H9 (cell line): ENCODE results near the gene RFESD. TPM values are rescaled to one million over a fixed set of nuclear protein-coding genes. Genes with fewer than 3 reads are reported as not detected.

Experiments used
- DNase-seq: peaks from one replicate; pipeline ENCODE4 v3.0.0-alpha.2; 2017
- H2AFZ ChIP-seq: one replicate; pipeline ENCODE4 v1.6.1; 2013; ENCODE audit warnings: mild to moderate bottlenecking, low read length, control low read depth, moderate library complexity
- H2AK5ac ChIP-seq: 2 replicates; pipeline ENCODE4 v1.6.1; 2013; ENCODE audit warnings: low read length, control low read depth, mixed read lengths; ENCODE audit not compliant: insufficient read length
- H2BK120ac ChIP-seq: one replicate; pipeline ENCODE4 v1.6.1; 2013; ENCODE audit warnings: low read depth, mild to moderate bottlenecking, low read length, control low read depth, inconsistent platforms; ENCODE audit not compliant: poor library complexity, severe bottlenecking
- H2BK12ac ChIP-seq: 2 replicates; pipeline ENCODE4 v1.6.1; 2013; ENCODE audit warnings: low read length, control low read depth, mixed read lengths, low read depth; ENCODE audit not compliant: insufficient read length
- H2BK15ac ChIP-seq: 2 replicates; pipeline ENCODE4 v1.6.1; 2013; ENCODE audit warnings: low read depth, low read length, control low read depth
- H2BK20ac ChIP-seq: one replicate; pipeline ENCODE4 v1.6.1; 2013; ENCODE audit warnings: low read depth, mild to moderate bottlenecking, low read length, control low read depth, inconsistent platforms; ENCODE audit not compliant: poor library complexity, severe bottlenecking
- H2BK5ac ChIP-seq: 2 replicates; pipeline ENCODE4 v1.6.1; 2013; ENCODE audit warnings: low read length, control low read depth, mixed read lengths; ENCODE audit not compliant: insufficient read length
- H3K14ac ChIP-seq: 2 replicates; pipeline ENCODE4 v1.6.1; 2013; ENCODE audit warnings: low read length, control low read depth; ENCODE audit not compliant: insufficient read depth
- H3K18ac ChIP-seq: 2 replicates; pipeline ENCODE4 v1.6.1; 2013; ENCODE audit warnings: low read depth, mild to moderate bottlenecking, mixed read lengths, low read length, control low read depth; ENCODE audit not compliant: insufficient read length
- H3K23ac ChIP-seq: 2 replicates; pipeline ENCODE4 v1.6.1; 2013; ENCODE audit warnings: low read length, control low read depth, mixed read lengths, low read depth; ENCODE audit not compliant: insufficient read length
- H3K23me2 ChIP-seq: 2 replicates; pipeline ENCODE4 v1.6.1; 2013; ENCODE audit warnings: low read depth, mild to moderate bottlenecking, mixed read lengths, low read length, control low read depth; ENCODE audit not compliant: insufficient read length, poor library complexity, severe bottlenecking
- H3K27ac ChIP-seq: 2 replicates; pipeline ENCODE4 v1.5.1; 2013; ENCODE audit warnings: low read length, control low read depth, mixed read lengths, low read depth; ENCODE audit not compliant: insufficient read length
- H3K27me3 ChIP-seq: 2 replicates; pipeline ENCODE4 v1.6.1; 2013; ENCODE audit warnings: low read length, control low read depth, inconsistent platforms; ENCODE audit not compliant: insufficient read depth
- H3K4ac ChIP-seq: 2 replicates; pipeline ENCODE4 v1.6.1; 2013; ENCODE audit warnings: low read depth, mild to moderate bottlenecking, control low read depth, inconsistent platforms, low read length, moderate library complexity
- H3K4me1 ChIP-seq: 2 replicates; pipeline ENCODE4 v1.6.1; 2013; ENCODE audit warnings: low read length, control low read depth, inconsistent platforms; ENCODE audit not compliant: insufficient read depth
- H3K4me2 ChIP-seq: 2 replicates; pipeline ENCODE4 v1.6.1; 2013; ENCODE audit warnings: low read length, control low read depth, mixed read lengths; ENCODE audit not compliant: insufficient read length, insufficient read depth
- H3K56ac ChIP-seq: 2 replicates; pipeline ENCODE4 v1.6.1; 2013; ENCODE audit warnings: low read depth, mild to moderate bottlenecking, mixed read lengths, low read length, control low read depth; ENCODE audit not compliant: insufficient read length
- H3K79me1 ChIP-seq: 2 replicates; pipeline ENCODE4 v1.6.1; 2013; ENCODE audit warnings: low read depth, mild to moderate bottlenecking, moderate library complexity, low read length, control low read depth, inconsistent platforms; ENCODE audit not compliant: insufficient read depth, poor library complexity, severe bottlenecking
- H3K79me2 ChIP-seq: 2 replicates; pipeline ENCODE4 v1.6.1; 2013; ENCODE audit warnings: low read length, control low read depth, inconsistent platforms; ENCODE audit not compliant: insufficient read depth
- H3K9ac ChIP-seq: 2 replicates; pipeline ENCODE4 v1.6.1; 2013; ENCODE audit warnings: low read length, control low read depth, mixed read lengths; ENCODE audit not compliant: insufficient read length; ENCODE audit errors: extremely low read depth
- H3K9me3 ChIP-seq: one replicate; pipeline ENCODE4 v1.6.1; 2013; ENCODE audit warnings: low read depth, low read length, inconsistent platforms; ENCODE audit not compliant: control insufficient read depth
- H3T11ph ChIP-seq: one replicate; pipeline ENCODE4 v1.6.1; 2013; ENCODE audit warnings: mild to moderate bottlenecking, low read length, control low read depth, inconsistent platforms
- H4K20me1 ChIP-seq: one replicate; pipeline ENCODE4 v1.6.1; 2013; ENCODE audit not compliant: control insufficient read depth, insufficient read length, insufficient read depth
- H4K5ac ChIP-seq: 2 replicates; pipeline ENCODE4 v1.6.1; 2013; ENCODE audit warnings: low read depth, mild to moderate bottlenecking, mixed read lengths, low read length, control low read depth; ENCODE audit not compliant: insufficient read length
- H4K8ac ChIP-seq: replicated peaks from 2 replicates; pipeline ENCODE4 v1.6.1; 2013; ENCODE audit warnings: low read length, control low read depth, mixed read lengths, low read depth; ENCODE audit not compliant: insufficient read length
- H4K91ac ChIP-seq: 2 replicates; pipeline ENCODE4 v1.6.1; 2013; ENCODE audit warnings: low read depth, mild to moderate bottlenecking, moderate library complexity, mixed read lengths, low read length, control low read depth; ENCODE audit not compliant: insufficient read length
- H3K27ac Mint-ChIP-seq, 3 experiments: 2 replicates in 2 of 3; 3 replicates in 1 of 3; pipeline ENCODE4 v1.8.0; 2020 to 2021; ENCODE audit warnings: mixed read lengths in 3 of 3, mild to moderate bottlenecking in 1 of 3, moderate library complexity in 1 of 3
- H3K27me3 Mint-ChIP-seq: 2 replicates; pipeline ENCODE4 v1.8.0; 2021; ENCODE audit warnings: low read depth, mild to moderate bottlenecking, moderate library complexity, mixed read lengths
- H3K36me3 Mint-ChIP-seq, 3 experiments: 2 replicates in 2 of 3; 3 replicates in 1 of 3; pipeline ENCODE4 v1.8.0; 2020 to 2021; ENCODE audit warnings: low read depth in 3 of 3, mixed read lengths in 3 of 3; ENCODE audit not compliant: insufficient read depth in 1 of 3
- H3K4me1 Mint-ChIP-seq, 2 experiments: 2 replicates each; pipeline ENCODE4 v1.8.0; 2020; ENCODE audit warnings: mixed read lengths in 2 of 2
- H3K4me3 Mint-ChIP-seq, 2 experiments: 2 replicates in 1 of 2; 3 replicates in 1 of 2; pipeline ENCODE4 v1.8.0; 2020 to 2021; ENCODE audit warnings: mild to moderate bottlenecking in 2 of 2, mixed read lengths in 2 of 2, moderate library complexity in 1 of 2
- H3K9me3 Mint-ChIP-seq, 2 experiments: 2 replicates in 1 of 2; 3 replicates in 1 of 2; pipeline ENCODE4 v1.8.0; 2020; ENCODE audit warnings: mild to moderate bottlenecking in 2 of 2, mixed read lengths in 2 of 2, moderate library complexity in 1 of 2
- WGBS: extraction: QIAGEN DNeasy Blood & Tissue Kit; methylation state at CpG from one replicate; pipeline ENCODE4 v1.1.7; 2013; ENCODE audit warnings: missing lambda C conversion rate, low lambda C conversion rate, mixed read lengths; ENCODE audit not compliant: insufficient read length; ENCODE audit errors: extremely low coverage; 5-methylcytosine and 5-hydroxymethylcytosine counted together
- total RNA-seq: library from RNA; stranded (reverse); gene quantifications from 2 replicates; pipeline ENCODE4 v1.2.1, GENCODE V29; 2021
- TF ChIP-seq, protein P1 (sequence below): fragments of 200-600 bp; sonication (generic); conservative IDR thresholded peaks from 3 replicates; pipeline ENCODE4 v1.8.0; 2021; ENCODE audit warnings: antibody characterized with exemption, mild to moderate bottlenecking

Gene RFESD
- total RNA-seq, 1 experiment from 2014 or later = 1.7 TPM

DNA sequence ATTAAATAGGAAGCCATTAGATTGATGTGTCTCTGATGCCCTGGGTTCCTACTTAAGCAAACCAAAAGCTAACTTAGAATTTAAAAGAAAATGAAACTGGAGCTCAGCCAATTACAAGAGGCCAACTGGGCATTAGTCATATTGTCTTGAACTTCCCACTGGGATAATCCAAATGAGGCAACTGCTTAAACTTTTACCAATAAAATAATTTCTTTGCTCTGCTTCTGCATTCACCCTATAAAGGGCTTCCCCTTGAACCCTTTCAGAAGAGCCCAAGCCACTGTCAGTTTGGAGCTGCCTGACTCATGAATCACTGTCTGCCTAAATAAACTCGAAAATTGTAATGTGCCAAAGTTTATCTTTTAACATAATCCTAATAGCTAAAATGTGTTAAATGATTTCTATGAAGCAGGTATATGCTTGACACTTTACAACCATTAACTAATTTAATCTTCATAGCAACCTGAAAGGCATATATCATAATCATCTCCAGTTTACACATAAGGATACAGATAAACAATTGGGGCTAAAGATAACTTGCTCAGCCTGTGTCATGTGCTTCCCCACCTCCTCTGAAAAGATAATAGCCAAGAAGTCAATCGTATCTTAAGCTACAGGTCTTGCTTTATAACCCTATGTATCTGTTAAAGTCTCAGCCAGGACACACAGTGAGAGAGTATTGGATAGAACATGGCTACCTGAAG is 15.2 kb upstream of the RFESD start:
- no peak for DNase-seq
- Histone ChIP-seq H4K5ac (no peak overlapping the region), H2AFZ (no peak overlapping the region), H3K18ac (no peak overlapping the region), H3K4me1 (no peaks in the 10 kb centered on the region), H3K9ac (no peak overlapping the region), H3T11ph (no peak overlapping the region), H3K4me2 (no peak overlapping the region), H2BK120ac (no peak overlapping the region), H4K8ac (no peak overlapping the region), H2AK5ac (no peak overlapping the region), H3K27me3 (no peaks in the 10 kb centered on the region), H3K9me3 (peaks cover 20% of the 10 kb centered on the region), H3K79me1 (no peaks in the 10 kb centered on the region), H3K23me2 (no peaks in the 10 kb centered on the region), H3K14ac (no peak overlapping the region), H4K91ac (no peak overlapping the region), H3K79me2 (no peaks in the 10 kb centered on the region), H3K4ac (no peak overlapping the region), H3K23ac (no peak overlapping the region), H4K20me1 (no peaks in the 10 kb centered on the region), H2BK5ac (no peak overlapping the region), H2BK12ac (no peak overlapping the region), H2BK20ac (no peak overlapping the region), H3K27ac (no peak overlapping the region), H3K56ac (no peak overlapping the region), H2BK15ac (no peak overlapping the region)
- Mint-ChIP-seq H3K36me3 (peaks cover 16 to 30% (median 20%) of the 10 kb centered on the region in 3 experiments), H3K4me3 (no peak overlapping the region), H3K27ac (no peak overlapping the region), H3K9me3 (peaks cover 26 to 28% of the 10 kb centered on the region in 2 experiments), H3K4me1 (peaks cover 0 to 6% of the 10 kb centered on the region in 2 experiments; a peak in 1 of 4 replicates), H3K27me3 (peaks cover 3% of the 10 kb centered on the region; the same call in 1 of the 2 replicates)
- TF ChIP-seq, protein P1, sequence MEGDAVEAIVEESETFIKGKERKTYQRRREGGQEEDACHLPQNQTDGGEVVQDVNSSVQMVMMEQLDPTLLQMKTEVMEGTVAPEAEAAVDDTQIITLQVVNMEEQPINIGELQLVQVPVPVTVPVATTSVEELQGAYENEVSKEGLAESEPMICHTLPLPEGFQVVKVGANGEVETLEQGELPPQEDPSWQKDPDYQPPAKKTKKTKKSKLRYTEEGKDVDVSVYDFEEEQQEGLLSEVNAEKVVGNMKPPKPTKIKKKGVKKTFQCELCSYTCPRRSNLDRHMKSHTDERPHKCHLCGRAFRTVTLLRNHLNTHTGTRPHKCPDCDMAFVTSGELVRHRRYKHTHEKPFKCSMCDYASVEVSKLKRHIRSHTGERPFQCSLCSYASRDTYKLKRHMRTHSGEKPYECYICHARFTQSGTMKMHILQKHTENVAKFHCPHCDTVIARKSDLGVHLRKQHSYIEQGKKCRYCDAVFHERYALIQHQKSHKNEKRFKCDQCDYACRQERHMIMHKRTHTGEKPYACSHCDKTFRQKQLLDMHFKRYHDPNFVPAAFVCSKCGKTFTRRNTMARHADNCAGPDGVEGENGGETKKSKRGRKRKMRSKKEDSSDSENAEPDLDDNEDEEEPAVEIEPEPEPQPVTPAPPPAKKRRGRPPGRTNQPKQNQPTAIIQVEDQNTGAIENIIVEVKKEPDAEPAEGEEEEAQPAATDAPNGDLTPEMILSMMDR = no peak
- no CpG with 5 or more reads among the region's 2 CpGs for WGBS
